Left lung (tissue), 10 donors: ENCODE results near the gene TTC7B. TPM values are rescaled to one million over a fixed set of nuclear protein-coding genes. Genes with fewer than 3 reads are reported as not detected.

Experiments used
- ATAC-seq: fragments of 200-7000 bp; cut with Tn5 transposase; one replicate; pipeline ENCODE4 v1.9.1; 2020; ENCODE audit warnings: moderate library complexity
- DNase-seq, 4 donors: peaks; one replicate each; pipeline ENCODE4 v3.0.0-alpha.2; 2013 to 2020
- H3K27ac ChIP-seq, 2 donors: fragments of 200-600 bp; sonication (generic) in 1 of 2; one replicate each; pipeline versions ENCODE4 v1.5.0 to v1.8.0; 2020 to 2021
- H3K27me3 ChIP-seq, 2 donors: fragments of 200-600 bp; sonication (generic) in 1 of 2; one replicate each; pipeline versions ENCODE4 v1.5.0 to v1.8.0; 2020 to 2021
- H3K36me3 ChIP-seq, 2 donors: fragments of 200-600 bp; sonication (generic) in 1 of 2; one replicate each; pipeline versions ENCODE4 v1.5.0 to v1.8.0; 2020 to 2021
- H3K4me1 ChIP-seq, 2 donors: fragments of 200-600 bp; one replicate each; pipeline ENCODE4 v1.8.0; 2021
- H3K4me3 ChIP-seq, 2 donors: fragments of 200-600 bp; sonication (generic) in 1 of 2; one replicate each; pipeline versions ENCODE4 v1.5.0 to v1.8.0; 2020 to 2021; ENCODE audit warnings: mild to moderate bottlenecking in 1 of 2
- H3K9me3 ChIP-seq, 2 donors: fragments of 200-600 bp; sonication (generic) in 1 of 2; one replicate each; pipeline versions ENCODE4 v1.5.0 to v1.8.0; 2020 to 2021
- intact Hi-C, 2 donors: fragments of 100-400 bp; cut with DNase I; formaldehyde crosslinking; loops; one replicate each; pipeline versions ENCODE4 v1.11.2 to v1.14.2; 2022
- polyA plus RNA-seq, 6 donors: library from polyadenylated mRNA; unstranded; fragments of 120-200 nt; gene quantifications; one replicate each; pipeline ENCODE4 v1.2.1, GENCODE V29; 2013; ENCODE audit not compliant: insufficient read length in 6 of 6
- total RNA-seq, 2 donors: library from RNA; stranded (reverse); fragmentation: NEBNext Ultra II Directional; extraction: Animal tissue kit (Norgen Biotek cat#: 25700); gene quantifications; one replicate each; pipeline ENCODE4 v1.2.1, GENCODE V29; 2021
- TF ChIP-seq, protein P1 (sequence below), 2 donors: fragments of 200-600 bp; sonication (generic) in 1 of 2; IDR thresholded peaks; one replicate each; pipeline versions ENCODE4 v1.5.0 to v1.8.0; 2021; ENCODE audit warnings: antibody characterized with exemption in 2 of 2
- donor health status: DM: no; HTN: yes; CAD: no.
- donor health status: DM: no; HTN: no; CAD: no.

TTC7B gene
- total and polyA plus RNA-seq, 8 donors = 26.8 to 47.5 (median 39.5) TPM

DNA sequence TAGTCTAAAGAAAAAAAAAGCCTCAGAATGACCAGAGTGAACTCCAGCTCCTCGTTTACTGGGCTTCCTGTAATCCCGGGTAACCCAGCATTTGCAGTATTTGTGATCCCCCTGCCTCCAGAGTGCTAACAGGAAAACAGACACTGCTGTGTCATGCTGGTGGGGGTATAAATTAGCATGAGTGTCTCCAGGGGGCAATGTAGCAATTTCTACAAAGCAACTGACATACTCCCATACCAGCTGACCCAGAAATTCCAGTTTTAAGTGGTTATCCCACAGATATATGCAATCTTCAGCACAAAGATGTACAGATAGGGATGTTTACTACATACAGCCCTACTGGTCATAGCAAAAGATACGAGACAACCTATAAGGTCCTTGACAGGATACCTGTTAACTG is 18.8 kb downstream of the TTC7B start:
- H3K9me3 ChIP-seq = no peaks in the 10 kb centered on the region
- no peak overlapping the region for H3K27ac ChIP-seq
- intact Hi-C loops = no loop called here
- no peak for ATAC-seq
- TF ChIP-seq, protein P1, sequence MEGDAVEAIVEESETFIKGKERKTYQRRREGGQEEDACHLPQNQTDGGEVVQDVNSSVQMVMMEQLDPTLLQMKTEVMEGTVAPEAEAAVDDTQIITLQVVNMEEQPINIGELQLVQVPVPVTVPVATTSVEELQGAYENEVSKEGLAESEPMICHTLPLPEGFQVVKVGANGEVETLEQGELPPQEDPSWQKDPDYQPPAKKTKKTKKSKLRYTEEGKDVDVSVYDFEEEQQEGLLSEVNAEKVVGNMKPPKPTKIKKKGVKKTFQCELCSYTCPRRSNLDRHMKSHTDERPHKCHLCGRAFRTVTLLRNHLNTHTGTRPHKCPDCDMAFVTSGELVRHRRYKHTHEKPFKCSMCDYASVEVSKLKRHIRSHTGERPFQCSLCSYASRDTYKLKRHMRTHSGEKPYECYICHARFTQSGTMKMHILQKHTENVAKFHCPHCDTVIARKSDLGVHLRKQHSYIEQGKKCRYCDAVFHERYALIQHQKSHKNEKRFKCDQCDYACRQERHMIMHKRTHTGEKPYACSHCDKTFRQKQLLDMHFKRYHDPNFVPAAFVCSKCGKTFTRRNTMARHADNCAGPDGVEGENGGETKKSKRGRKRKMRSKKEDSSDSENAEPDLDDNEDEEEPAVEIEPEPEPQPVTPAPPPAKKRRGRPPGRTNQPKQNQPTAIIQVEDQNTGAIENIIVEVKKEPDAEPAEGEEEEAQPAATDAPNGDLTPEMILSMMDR (IDR thresholded peaks at IDR 0.05) = no peak
- DNase-seq = no peak
- H3K4me3 ChIP-seq = no peak overlapping the region
- H3K36me3 ChIP-seq = no peaks in the 10 kb centered on the region
- H3K4me1 ChIP-seq = peaks cover 6 to 28% of the 10 kb centered on the region in 2 donors
- H3K27me3 ChIP-seq = no peaks in the 10 kb centered on the region

DNA sequence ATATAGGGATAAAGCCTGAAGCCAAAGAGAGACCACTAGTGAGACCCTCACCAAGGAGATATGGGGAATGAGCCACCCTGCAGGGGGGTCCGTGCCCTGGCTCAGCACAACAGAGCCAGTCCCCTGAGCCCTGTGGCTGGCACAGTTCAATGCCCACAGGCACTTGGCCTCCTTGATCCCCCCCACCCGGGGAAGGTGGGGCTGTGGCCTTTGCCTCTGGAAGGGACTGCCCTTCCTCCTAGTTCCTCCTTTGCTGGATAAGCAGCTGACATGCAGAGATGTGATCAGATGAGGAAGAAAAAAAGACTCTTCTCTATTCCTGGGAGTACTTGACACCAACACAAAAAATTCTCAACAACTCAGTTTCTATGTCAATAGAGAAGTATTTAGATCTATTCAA is 19.9 kb downstream of the TTC7B start:
- TF ChIP-seq, protein P1 (IDR thresholded peaks at IDR 0.05) = no peak
- no peaks in the 10 kb centered on the region for H3K27me3 ChIP-seq
- peaks cover 6 to 18% of the 10 kb centered on the region in 2 donors for H3K4me1 ChIP-seq
- DNase-seq (peak in 1 of 4 donors; percentile 63), ATAC-seq (peak; percentile 78)
- H3K9me3 ChIP-seq = no peaks in the 10 kb centered on the region
- intact Hi-C loops = no loop called here
- no peak overlapping the region for H3K4me3 ChIP-seq
- H3K36me3 ChIP-seq = no peaks in the 10 kb centered on the region
- H3K27ac ChIP-seq = peak overlapping the region; percentile 14 to 67

DNA sequence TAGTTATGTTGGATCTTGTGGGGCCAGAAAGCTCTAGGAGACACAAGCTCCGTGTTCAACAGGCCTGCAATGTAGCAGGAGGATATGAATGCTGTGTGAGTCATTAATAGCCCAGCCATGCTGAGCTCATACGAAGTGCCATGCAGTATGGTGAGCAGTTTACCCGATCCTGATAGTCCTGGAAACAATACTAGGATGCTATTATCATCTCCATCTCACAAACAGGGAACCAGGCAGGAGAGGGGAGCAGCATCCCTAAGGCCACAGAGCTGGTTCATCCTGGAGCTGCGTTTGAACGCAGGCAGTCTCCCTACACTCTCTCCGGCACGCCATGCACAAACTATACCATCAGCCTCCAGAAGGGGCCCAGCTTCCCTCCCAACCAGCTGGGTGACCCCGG is 20.5 kb downstream of the TTC7B start:
- H3K27me3 ChIP-seq = no peaks in the 10 kb centered on the region
- intact Hi-C loops = no loop called here
- ATAC-seq = peak; percentile 57
- H3K36me3 ChIP-seq = no peaks in the 10 kb centered on the region
- H3K9me3 ChIP-seq = no peaks in the 10 kb centered on the region
- no peak for DNase-seq
- H3K27ac ChIP-seq = peak overlapping the region; percentile 14 to 67
- no peak overlapping the region for H3K4me3 ChIP-seq
- TF ChIP-seq, protein P1 (IDR thresholded peaks at IDR 0.05) = no peak
- peaks cover 6 to 16% of the 10 kb centered on the region in 2 donors for H3K4me1 ChIP-seq

DNA sequence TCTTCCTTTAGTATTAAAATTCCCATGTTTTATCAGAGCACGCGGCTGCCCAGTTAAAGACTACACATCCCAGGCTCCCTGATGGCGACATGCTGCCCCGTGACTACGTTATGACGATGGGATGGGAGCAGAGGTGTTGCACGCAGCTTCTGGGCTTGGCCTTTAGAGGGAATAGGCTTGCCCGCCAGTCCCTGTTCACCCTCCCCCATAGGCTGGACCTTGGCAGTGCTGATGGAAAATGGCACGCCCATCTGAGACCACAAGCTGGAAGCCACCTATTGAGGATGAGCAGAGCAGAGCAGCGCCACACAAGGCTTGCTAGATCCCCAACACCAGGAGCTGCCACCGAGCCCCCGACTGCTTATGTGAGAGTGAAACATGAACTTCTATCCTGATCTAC is 24.7 kb downstream of the TTC7B start:
- H3K9me3 ChIP-seq = no peaks in the 10 kb centered on the region
- H3K4me1 ChIP-seq = peaks cover 6 to 11% of the 10 kb centered on the region in 2 donors
- no peaks in the 10 kb centered on the region for H3K27me3 ChIP-seq
- TF ChIP-seq, protein P1 (IDR thresholded peaks at IDR 0.05) = no peak
- no peak overlapping the region for H3K4me3 ChIP-seq
- H3K27ac ChIP-seq = no peak overlapping the region
- ATAC-seq (no peak), DNase-seq (no peak)
- intact Hi-C loops = no loop called here
- H3K36me3 ChIP-seq = no peaks in the 10 kb centered on the region

DNA sequence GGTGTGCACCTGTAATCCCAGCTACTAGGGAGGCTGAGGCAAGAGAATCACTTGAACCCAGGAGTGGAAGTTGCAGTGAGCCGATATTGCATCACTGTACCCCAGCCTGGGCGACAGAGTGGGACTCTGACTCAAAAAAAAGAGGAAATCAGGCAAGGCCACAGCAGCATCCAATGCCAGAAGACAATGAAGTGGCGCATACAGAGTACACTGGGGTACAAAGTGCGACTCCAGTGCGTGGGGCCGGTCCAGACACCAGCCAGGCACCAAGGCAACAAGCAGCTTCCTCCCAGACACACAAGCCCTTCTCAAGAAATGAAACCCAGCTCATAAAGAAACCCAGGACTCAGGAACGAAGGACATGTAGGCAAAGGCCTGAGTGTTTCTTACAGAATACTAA is 28.2 kb downstream of the TTC7B start:
- TF ChIP-seq, protein P1 (IDR thresholded peaks at IDR 0.05) = no peak
- peak in 1 of 4 donors; percentile 55 for DNase-seq

More for the DNA sequence above, 28.2 kb downstream of the TTC7B start:
- peak; percentile 74 for ATAC-seq
- intact Hi-C loops = no loop called here
- Histone ChIP-seq H3K36me3 (no peaks in the 10 kb centered on the region), H3K27ac (no peak overlapping the region), H3K27me3 (no peaks in the 10 kb centered on the region), H3K9me3 (no peaks in the 10 kb centered on the region), H3K4me1 (no peaks in the 10 kb centered on the region), H3K4me3 (no peak overlapping the region)
